NCI-H2227 (cell line): Measurements from ENCODE around the gene ERCC8.

Source experiments
- DNase-seq: peaks from one replicate; lab custom pipeline; 2025; ENCODE audit not compliant: unreplicated experiment; lab: John Stamatoyannopoulos, UW

The ERCC8 gene

DNA sequence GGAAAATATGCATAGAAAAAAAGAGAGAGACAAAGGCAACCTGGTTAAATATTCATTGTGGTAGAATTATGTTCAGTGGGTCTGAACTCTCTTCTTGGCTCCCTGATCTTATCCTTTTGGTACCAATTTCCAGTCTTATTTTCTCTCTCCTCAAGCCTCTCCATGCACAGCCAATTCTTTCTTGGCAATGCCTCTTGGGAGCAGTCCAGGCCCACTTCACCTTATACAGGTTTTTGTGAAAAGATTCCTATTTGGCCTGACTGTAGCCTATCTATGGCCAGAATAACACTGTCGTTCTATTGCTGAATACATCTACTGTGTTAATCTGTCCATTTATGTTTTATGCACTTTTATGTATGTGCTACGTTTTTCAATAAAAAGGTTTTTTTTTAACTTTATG, 103.5 kb downstream of the ERCC8 start:
- no peak for DNase-seq

DNA sequence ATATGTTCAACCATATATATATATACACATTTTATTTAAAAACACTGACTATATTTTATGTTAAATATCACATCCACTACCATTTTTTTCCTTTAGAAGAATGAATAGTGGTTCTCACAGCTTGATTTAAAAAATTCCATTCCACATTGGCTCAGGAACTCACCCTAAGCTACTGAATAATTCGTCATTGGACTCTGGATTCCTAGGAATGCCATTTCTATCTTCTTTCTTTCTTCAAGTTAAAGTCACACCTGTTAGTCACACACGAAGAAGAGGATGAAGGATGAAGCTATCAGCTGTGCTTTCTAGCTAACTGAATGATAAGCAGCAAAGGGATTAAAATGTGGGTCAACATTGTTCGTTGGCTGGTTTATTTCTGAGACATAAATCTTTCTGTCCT, 108.7 kb downstream of the ERCC8 start:
- no peak for DNase-seq

GRCh38 chr5:60835554-60835953, 109.3 kb downstream of the ERCC8 start:
- DNase-seq = no peak

GRCh38 chr5:60833520-60833919, 111.3 kb downstream of the ERCC8 start:
- DNase-seq = no peak

DNA sequence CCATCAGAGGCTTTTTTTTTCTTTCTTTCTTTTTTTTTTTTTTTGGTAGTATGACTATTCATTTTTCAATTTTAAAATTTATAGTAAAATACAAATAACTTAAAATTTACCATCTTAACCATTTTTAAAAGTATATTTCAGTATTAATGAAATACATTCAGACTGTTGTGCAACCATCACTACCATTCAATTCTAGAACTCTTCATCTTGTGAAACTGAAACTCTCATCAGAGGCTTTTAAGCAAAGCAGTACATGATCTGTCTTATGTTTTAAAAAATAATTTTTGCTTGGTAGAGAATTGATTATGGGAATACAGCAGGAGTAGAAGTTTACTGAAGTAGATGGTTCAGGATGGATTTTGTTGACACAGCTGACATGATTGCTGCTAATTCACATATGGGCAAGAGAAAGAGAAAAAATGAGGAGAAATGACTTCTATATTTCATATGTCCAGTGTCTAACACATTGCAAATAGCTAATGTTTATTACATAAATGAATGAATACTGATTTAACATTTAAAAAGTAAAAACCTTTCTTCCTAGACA, 114.2 kb downstream of the ERCC8 start:
- no peak for DNase-seq

DNA sequence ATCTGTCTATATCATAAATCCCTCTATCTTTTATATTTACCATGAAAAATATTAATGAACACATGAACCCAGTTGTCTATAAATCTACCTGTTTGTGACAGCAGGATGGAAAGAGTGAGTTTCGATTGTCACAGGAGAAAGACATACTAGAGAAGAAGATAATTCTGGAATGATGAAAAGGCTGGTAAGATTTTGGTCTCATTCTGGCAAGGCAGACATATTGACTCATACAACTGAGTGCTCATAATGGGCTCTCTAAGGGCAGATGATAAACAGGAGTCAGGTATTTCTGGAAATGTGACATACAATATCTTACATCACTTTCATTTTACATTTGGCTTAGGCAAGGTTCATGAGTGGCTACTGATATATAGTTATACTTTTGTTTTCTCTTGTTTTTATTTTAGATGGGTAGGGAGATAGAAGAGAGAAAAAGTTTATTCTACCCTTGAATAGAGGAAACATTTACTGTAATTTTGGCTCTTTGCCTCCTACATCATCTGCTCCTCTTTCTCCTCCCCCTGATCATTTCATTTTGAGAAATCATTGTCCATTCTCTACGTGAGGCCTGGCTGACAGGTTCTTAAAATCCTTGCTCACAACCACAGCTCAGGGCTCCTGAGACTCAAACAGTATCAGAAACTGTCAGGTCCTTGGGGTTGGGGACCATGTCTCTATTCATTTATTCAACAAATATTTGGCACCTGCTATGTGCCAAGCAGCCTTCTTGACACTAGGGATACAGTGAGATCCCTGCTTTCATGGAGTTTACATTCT, 115.2 kb downstream of the ERCC8 start:
- DNase-seq = no peak

- no peak for DNase-seq
Observed at GRCh38 chr5:60827201-60827600, 117.7 kb downstream of the ERCC8 start.

DNA sequence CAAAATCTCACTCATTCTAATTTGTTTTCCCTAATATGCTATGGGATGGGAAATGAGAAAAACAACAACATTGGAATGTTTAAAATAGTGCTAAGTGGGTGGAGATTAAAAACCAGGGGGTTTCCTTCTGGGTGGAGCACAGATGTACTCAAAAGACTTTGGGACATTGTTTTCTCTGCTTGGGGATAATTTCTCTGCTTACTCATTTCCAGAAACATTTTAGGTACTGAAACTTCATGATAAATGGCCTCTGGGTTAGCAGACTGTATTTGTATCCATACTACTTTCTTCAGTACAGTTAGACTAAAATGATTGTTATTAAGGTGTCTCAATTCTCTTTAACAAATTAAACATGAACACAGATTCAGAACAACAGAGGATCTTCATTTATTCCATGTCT, 118.2 kb downstream of the ERCC8 start:
- no peak for DNase-seq
